GM12878 (cell line): ENCODE data around the gene SLCO4A1. TPM values are rescaled to one million over a fixed set of nuclear protein-coding genes. Genes with fewer than 3 reads are reported as not detected.

Experiments used
- polyA plus RNA-seq, 11 experiments: library from polyadenylated mRNA; depleted of rRNA in 4 of 11; unstranded in 6 of 11; stranded (reverse) in 5 of 11; fragments of >200 nt; fragmentation: Nextera tagmentation in 4 of 11; fragmentation: Illumina TruSeq in 1 of 11; extraction: Ambion mirVana in 4 of 11; extraction: Trizol in 1 of 11; gene quantifications; 1 replicate in 1 of 11; 2 replicates in 10 of 11; pipeline versions ENCODE4 v1.2.1 to v1.2.3, GENCODE V29; 2011 to 2016; ENCODE audit warnings: inconsistent platforms in 2 of 11, missing spikeins in 2 of 11, low read depth in 1 of 11
- total RNA-seq, 4 experiments: library from RNA; depleted of rRNA in 3 of 4; stranded (reverse); fragments of >200 nt in 3 of 4; fragmentation: Illumina TruSeq in 1 of 4; extraction: Trizol in 1 of 4; gene quantifications; 2 replicates each; pipeline versions ENCODE4 v1.2.1 to v1.2.3, GENCODE V29; 2013 to 2021

SLCO4A1 gene
- total and polyA plus RNA-seq, 10 of the 15 experiments (the other 5 are each of a cell fraction or from before 2014, with no cell fraction given) = 2.1 to 30.7 (median 12.0) TPM

Other genes with a start within 250 kb of the SLCO4A1 start
Only the 7 nearest of the 8 such genes appear.
- gene RBBP8NL, start 215.0 kb upstream of the SLCO4A1 start, total RNA-seq (2014; rRNA removed) = not detected in 2 replicates
- not detected in 2 replicates for gene RBBP8NL, start 215.0 kb upstream of the SLCO4A1 start, total RNA-seq (2014; rRNA removed; fragmentation: Illumina TruSeq; extraction: Trizol)
- gene RBBP8NL, start 215.0 kb upstream of the SLCO4A1 start, total RNA-seq (2021) = not detected in 2 replicates
- not detected in 2 replicates for gene RBBP8NL, start 215.0 kb upstream of the SLCO4A1 start, polyA plus RNA-seq (2011; rRNA removed)
- gene RBBP8NL, start 215.0 kb upstream of the SLCO4A1 start, polyA plus RNA-seq (2014; fragmentation: Illumina TruSeq; extraction: Trizol) = not detected in 2 replicates
- gene RBBP8NL, start 215.0 kb upstream of the SLCO4A1 start, polyA plus RNA-seq (2014; fragmentation: Nextera tagmentation; extraction: Ambion mirVana) = not detected
- not detected in 2 replicates for gene RBBP8NL, start 215.0 kb upstream of the SLCO4A1 start, polyA plus RNA-seq (2014; rRNA removed)
- not detected for gene RBBP8NL, start 215.0 kb upstream of the SLCO4A1 start, polyA plus RNA-seq (2016; fragmentation: Nextera tagmentation; extraction: Ambion mirVana)
- gene GATA5, start 166.5 kb upstream of the SLCO4A1 start, total RNA-seq (2014; rRNA removed) = not detected in 2 replicates
- gene GATA5, start 166.5 kb upstream of the SLCO4A1 start, total RNA-seq (2014; rRNA removed; fragmentation: Illumina TruSeq; extraction: Trizol) = not detected in 2 replicates
- gene GATA5, start 166.5 kb upstream of the SLCO4A1 start, total RNA-seq (2021) = not detected in 2 replicates
- not detected in 2 replicates for gene GATA5, start 166.5 kb upstream of the SLCO4A1 start, polyA plus RNA-seq (2011; rRNA removed)
- not detected in 2 replicates for gene GATA5, start 166.5 kb upstream of the SLCO4A1 start, polyA plus RNA-seq (2014; fragmentation: Illumina TruSeq; extraction: Trizol)
- gene GATA5, start 166.5 kb upstream of the SLCO4A1 start, polyA plus RNA-seq (2014; fragmentation: Nextera tagmentation; extraction: Ambion mirVana) = not detected
- not detected in 2 replicates for gene GATA5, start 166.5 kb upstream of the SLCO4A1 start, polyA plus RNA-seq (2014; rRNA removed)
- not detected for gene GATA5, start 166.5 kb upstream of the SLCO4A1 start, polyA plus RNA-seq (2016; fragmentation: Nextera tagmentation; extraction: Ambion mirVana)
- gene NTSR1, start 66.3 kb downstream of the SLCO4A1 start, total RNA-seq (2014; rRNA removed) = not detected in 2 replicates
- gene NTSR1, start 66.3 kb downstream of the SLCO4A1 start, total RNA-seq (2014; rRNA removed; fragmentation: Illumina TruSeq; extraction: Trizol) = not detected in 2 replicates
- 0.05 TPM in 1 of 2 replicates, not detected in the other for gene NTSR1, start 66.3 kb downstream of the SLCO4A1 start, total RNA-seq (2021)
- gene NTSR1, start 66.3 kb downstream of the SLCO4A1 start, polyA plus RNA-seq (2011; rRNA removed) = not detected in 2 replicates
- gene NTSR1, start 66.3 kb downstream of the SLCO4A1 start, polyA plus RNA-seq (2014; fragmentation: Illumina TruSeq; extraction: Trizol) = not detected in 2 replicates
- not detected for gene NTSR1, start 66.3 kb downstream of the SLCO4A1 start, polyA plus RNA-seq (2014; fragmentation: Nextera tagmentation; extraction: Ambion mirVana)
- not detected in 2 replicates for gene NTSR1, start 66.3 kb downstream of the SLCO4A1 start, polyA plus RNA-seq (2014; rRNA removed)
- not detected for gene NTSR1, start 66.3 kb downstream of the SLCO4A1 start, polyA plus RNA-seq (2016; fragmentation: Nextera tagmentation; extraction: Ambion mirVana)
- 16.0 and 16.3 TPM in 2 replicates for gene MRGBP, start 154.0 kb downstream of the SLCO4A1 start, total RNA-seq (2014; rRNA removed)
- 10.4 and 12.2 TPM in 2 replicates for gene MRGBP, start 154.0 kb downstream of the SLCO4A1 start, total RNA-seq (2014; rRNA removed; fragmentation: Illumina TruSeq; extraction: Trizol)
- gene MRGBP, start 154.0 kb downstream of the SLCO4A1 start, total RNA-seq (2021) = 15.1 and 15.2 TPM in 2 replicates
- 10.7 and 12.1 TPM in 2 replicates for gene MRGBP, start 154.0 kb downstream of the SLCO4A1 start, polyA plus RNA-seq (2011; rRNA removed)
- gene MRGBP, start 154.0 kb downstream of the SLCO4A1 start, polyA plus RNA-seq (2014; fragmentation: Illumina TruSeq; extraction: Trizol) = 4.8 and 8.3 TPM in 2 replicates
- gene MRGBP, start 154.0 kb downstream of the SLCO4A1 start, polyA plus RNA-seq (2014; fragmentation: Nextera tagmentation; extraction: Ambion mirVana) = 1 to 10 TPM; 1.8 to 3.7 TPM
- gene MRGBP, start 154.0 kb downstream of the SLCO4A1 start, polyA plus RNA-seq (2014; rRNA removed) = 14.8 and 14.9 TPM in 2 replicates
- gene MRGBP, start 154.0 kb downstream of the SLCO4A1 start, polyA plus RNA-seq (2016; fragmentation: Nextera tagmentation; extraction: Ambion mirVana) = 10 to 100 TPM; 17.0 to 17.6 TPM
- gene OGFR, start 162.3 kb downstream of the SLCO4A1 start, total RNA-seq (2014; rRNA removed) = 50.5 and 62.1 TPM in 2 replicates
- gene OGFR, start 162.3 kb downstream of the SLCO4A1 start, total RNA-seq (2014; rRNA removed; fragmentation: Illumina TruSeq; extraction: Trizol) = 13.9 and 18.1 TPM in 2 replicates
- 52.6 and 59.8 TPM in 2 replicates for gene OGFR, start 162.3 kb downstream of the SLCO4A1 start, total RNA-seq (2021)
- 29.0 and 38.7 TPM in 2 replicates for gene OGFR, start 162.3 kb downstream of the SLCO4A1 start, polyA plus RNA-seq (2011; rRNA removed)
- gene OGFR, start 162.3 kb downstream of the SLCO4A1 start, polyA plus RNA-seq (2014; fragmentation: Illumina TruSeq; extraction: Trizol) = 11.0 and 19.0 TPM in 2 replicates
- 1 to 10 TPM in 1 of 2 experiments, under 1 TPM in 1; 0.72 to 1.4 TPM for gene OGFR, start 162.3 kb downstream of the SLCO4A1 start, polyA plus RNA-seq (2014; fragmentation: Nextera tagmentation; extraction: Ambion mirVana)
- 48.1 and 59.3 TPM in 2 replicates for gene OGFR, start 162.3 kb downstream of the SLCO4A1 start, polyA plus RNA-seq (2014; rRNA removed)
- 10 to 100 TPM; 16.1 to 35.7 TPM for gene OGFR, start 162.3 kb downstream of the SLCO4A1 start, polyA plus RNA-seq (2016; fragmentation: Nextera tagmentation; extraction: Ambion mirVana)
- gene COL9A3, start 174.5 kb downstream of the SLCO4A1 start, total RNA-seq (2014; rRNA removed) = 1.1 and 2.0 TPM in 2 replicates
- gene COL9A3, start 174.5 kb downstream of the SLCO4A1 start, total RNA-seq (2014; rRNA removed; fragmentation: Illumina TruSeq; extraction: Trizol) = 0.51 and 0.63 TPM in 2 replicates
- gene COL9A3, start 174.5 kb downstream of the SLCO4A1 start, total RNA-seq (2021) = 0.96 and 1.0 TPM in 2 replicates
- gene COL9A3, start 174.5 kb downstream of the SLCO4A1 start, polyA plus RNA-seq (2011; rRNA removed) = 1.7 and 2.1 TPM in 2 replicates
- 0.21 TPM in 1 of 2 replicates, not detected in the other for gene COL9A3, start 174.5 kb downstream of the SLCO4A1 start, polyA plus RNA-seq (2014; fragmentation: Illumina TruSeq; extraction: Trizol)
- gene COL9A3, start 174.5 kb downstream of the SLCO4A1 start, polyA plus RNA-seq (2014; fragmentation: Nextera tagmentation; extraction: Ambion mirVana) = under 1 TPM in 1 of 2 experiments, not detected in 1; 0.09 TPM
- 1.2 and 1.4 TPM in 2 replicates for gene COL9A3, start 174.5 kb downstream of the SLCO4A1 start, polyA plus RNA-seq (2014; rRNA removed)
- under 1 TPM; 0.13 to 0.29 TPM for gene COL9A3, start 174.5 kb downstream of the SLCO4A1 start, polyA plus RNA-seq (2016; fragmentation: Nextera tagmentation; extraction: Ambion mirVana)
- 7.8 and 8.1 TPM in 2 replicates for gene TCFL5, start 219.3 kb downstream of the SLCO4A1 start, total RNA-seq (2014; rRNA removed)
- 5.9 and 6.6 TPM in 2 replicates for gene TCFL5, start 219.3 kb downstream of the SLCO4A1 start, total RNA-seq (2014; rRNA removed; fragmentation: Illumina TruSeq; extraction: Trizol)
- gene TCFL5, start 219.3 kb downstream of the SLCO4A1 start, total RNA-seq (2021) = 7.3 and 8.1 TPM in 2 replicates
- gene TCFL5, start 219.3 kb downstream of the SLCO4A1 start, polyA plus RNA-seq (2011; rRNA removed) = 2.5 and 3.3 TPM in 2 replicates
- 5.0 and 6.3 TPM in 2 replicates for gene TCFL5, start 219.3 kb downstream of the SLCO4A1 start, polyA plus RNA-seq (2014; fragmentation: Illumina TruSeq; extraction: Trizol)
- gene TCFL5, start 219.3 kb downstream of the SLCO4A1 start, polyA plus RNA-seq (2014; fragmentation: Nextera tagmentation; extraction: Ambion mirVana) = 1 to 10 TPM; 1.4 to 1.6 TPM
- 5.1 and 5.7 TPM in 2 replicates for gene TCFL5, start 219.3 kb downstream of the SLCO4A1 start, polyA plus RNA-seq (2014; rRNA removed)
- under 1 TPM; 0.48 to 0.58 TPM for gene TCFL5, start 219.3 kb downstream of the SLCO4A1 start, polyA plus RNA-seq (2016; fragmentation: Nextera tagmentation; extraction: Ambion mirVana)